Kidney tubule cell (primary cell): ENCODE measurements around the gene DCN.

ENCODE experiments used
- DNase-seq: peaks from one replicate; pipeline ENCODE4 v3.0.0-alpha.2; 2018; ENCODE audit warnings: low spot score

The DCN gene

DNA sequence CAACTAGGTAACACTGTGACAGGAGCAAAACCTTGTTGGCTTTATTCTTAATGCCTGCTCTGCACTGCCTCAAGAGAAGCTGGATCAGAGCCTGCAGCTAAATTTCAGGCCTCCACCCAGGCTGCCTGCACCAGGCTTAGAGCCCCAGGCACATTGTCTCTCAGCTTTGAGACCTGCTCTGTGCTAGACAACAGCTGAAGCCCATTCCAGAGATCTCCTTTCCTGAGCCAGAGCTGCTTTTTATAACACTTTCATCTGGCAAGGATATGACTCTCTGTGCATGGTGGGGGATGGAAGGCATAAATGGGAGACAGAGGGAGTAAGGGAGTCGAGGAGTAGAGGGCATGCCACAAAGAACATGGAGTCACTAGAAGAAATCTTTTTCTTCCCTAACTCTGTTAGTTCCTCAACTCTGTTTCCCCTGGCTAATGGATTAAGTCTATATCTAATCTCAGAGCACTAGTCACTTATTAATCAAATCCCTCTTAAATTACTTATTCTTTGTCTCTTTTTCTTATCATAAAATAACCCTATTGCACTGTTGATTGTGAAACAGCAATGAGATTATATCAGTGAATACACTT lies 44.2 kb downstream of the DCN start:
- no peak for DNase-seq

DNA sequence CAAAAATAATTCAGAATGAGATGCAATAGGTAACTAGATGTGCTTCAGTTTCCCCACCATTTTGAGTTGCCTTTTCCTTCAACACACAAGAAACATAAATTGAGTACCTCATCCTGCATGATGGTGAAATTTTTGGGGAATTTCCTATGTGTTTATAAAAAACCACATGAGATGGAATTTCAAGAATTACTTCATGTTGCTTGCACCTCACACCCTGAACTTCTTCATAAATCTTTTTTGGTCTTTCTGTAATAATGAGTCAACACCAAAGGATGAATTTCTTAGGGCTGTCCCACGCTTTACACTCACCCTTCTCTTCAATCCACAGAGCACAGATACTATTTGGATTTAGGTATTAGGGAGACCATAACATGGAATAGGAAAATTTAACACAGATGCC lies 48.7 kb downstream of the DCN start:
- peak; percentile 3 for DNase-seq

DNA sequence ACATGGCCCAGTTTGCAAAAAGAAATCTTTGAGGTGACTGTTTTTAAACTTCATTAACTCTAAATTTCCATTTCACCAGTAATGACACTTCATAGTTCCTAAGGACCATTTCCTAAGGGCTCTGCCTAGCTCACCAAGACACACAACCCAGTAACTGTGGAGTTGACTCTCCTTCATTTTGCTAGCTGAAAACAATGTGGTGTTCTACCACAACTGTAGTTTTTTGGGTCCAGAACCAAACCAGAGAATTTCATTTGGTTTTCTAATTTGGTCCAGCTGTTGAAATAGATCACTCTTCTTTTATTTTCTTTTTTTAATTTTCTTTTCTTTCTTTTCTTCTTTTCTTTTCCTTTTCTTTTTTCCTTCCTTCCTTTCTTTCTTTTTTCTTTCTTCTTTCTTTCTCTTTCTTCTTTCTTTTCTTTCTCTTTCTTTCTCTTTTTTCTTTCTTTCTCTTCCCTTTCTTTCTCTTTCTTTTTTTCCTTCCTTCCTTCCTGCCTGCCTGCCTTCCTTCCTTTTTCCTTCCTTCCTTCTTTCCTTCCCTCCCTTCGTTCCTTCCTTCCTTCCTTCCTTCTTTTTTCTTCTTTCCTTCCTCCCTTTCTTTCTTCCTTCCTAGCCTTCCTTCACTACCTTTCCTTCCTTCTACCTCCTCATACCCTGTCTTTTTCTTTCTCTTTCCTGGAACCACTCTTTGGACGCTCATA lies 52.8 kb downstream of the DCN start:
- no peak for DNase-seq

DNA sequence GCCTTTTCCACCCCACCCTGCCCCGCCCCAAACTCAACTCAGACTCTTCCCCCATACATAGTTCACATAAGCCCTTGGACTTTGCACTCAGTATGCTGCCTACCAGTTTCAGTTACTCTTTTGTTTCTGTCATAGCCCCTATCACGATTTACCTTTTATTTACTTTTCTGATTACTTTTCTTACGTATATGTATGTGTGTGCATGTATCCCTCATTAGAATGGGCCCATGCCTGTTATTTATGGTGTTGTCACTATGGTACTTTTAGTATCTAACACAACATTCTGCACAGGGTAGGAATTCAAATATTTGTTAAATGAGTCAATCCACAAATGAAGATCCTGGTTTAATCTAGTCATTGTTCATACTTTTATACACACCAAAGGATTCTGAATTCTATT lies 54.9 kb downstream of the DCN start:
- peak; percentile 63 for DNase-seq

DNA sequence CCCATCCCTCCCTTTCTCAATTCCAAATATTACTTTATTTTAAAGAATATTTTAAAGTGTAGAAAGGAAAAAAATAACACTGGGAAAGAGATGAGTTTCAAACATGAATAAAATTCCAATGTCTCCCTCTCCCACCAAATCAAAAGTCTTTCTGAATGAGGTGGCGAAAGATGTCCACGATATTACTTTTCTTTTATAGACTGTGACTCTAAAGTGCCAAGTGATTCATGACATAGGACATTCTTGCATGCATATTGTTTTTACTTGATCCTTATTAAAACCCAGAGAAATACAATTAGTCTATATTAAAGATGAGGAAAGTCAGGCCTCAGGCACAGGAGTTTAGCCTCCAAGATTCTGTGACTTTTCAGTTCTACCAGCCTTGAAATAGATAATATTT lies 55.3 kb downstream of the DCN start:
- peak; percentile 18 for DNase-seq

DNA sequence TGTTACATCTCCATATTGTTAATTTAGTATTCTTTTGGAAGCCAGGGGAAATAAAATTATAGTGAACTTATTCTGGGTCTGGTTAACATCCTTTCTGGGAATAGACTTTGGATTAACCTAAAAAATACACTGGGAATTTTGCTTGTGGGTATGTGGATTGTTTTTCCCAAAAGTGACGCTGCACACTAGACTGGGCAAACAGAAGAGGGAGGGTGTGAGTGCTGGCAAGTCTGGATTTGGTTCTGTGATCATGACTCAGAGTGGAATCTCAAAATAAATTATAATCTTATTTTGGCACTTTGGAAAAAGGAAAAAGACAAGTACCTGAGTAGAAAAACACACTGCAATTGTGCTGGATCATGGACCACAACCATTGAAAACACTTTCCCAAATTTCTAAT lies 56.1 kb downstream of the DCN start:
- no peak for DNase-seq

DNA sequence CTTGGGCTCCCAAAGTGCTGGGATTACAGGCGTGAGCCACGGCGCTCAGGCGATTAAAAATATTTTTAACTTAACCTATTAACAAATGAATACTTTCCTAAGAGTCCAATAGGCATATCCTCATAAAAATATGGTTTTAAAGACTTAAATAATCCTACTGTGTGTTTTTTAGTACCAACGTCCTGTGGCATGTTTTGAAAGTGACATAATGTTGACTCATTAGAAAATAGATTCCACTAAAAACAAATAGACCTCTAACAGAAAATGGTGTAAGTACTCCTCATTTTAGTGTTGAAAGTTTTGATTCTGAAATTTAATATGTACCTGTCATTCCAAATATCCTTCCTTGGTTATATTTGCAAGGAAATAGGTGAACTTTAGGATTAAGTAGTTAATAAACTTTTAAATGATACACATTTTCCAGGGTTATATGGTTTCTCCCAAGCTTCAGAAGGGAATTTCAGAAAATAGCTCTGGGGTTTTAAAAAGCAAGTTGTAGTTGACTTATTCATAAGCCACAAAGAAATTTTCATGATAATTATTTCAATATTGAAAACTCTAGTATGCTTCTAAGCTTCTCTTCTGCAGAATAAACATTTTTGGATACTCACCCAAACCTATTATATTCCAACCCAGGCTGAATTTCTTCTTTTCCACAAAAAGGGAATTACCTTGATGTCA lies 59.2 kb downstream of the DCN start:
- no peak for DNase-seq

DNA sequence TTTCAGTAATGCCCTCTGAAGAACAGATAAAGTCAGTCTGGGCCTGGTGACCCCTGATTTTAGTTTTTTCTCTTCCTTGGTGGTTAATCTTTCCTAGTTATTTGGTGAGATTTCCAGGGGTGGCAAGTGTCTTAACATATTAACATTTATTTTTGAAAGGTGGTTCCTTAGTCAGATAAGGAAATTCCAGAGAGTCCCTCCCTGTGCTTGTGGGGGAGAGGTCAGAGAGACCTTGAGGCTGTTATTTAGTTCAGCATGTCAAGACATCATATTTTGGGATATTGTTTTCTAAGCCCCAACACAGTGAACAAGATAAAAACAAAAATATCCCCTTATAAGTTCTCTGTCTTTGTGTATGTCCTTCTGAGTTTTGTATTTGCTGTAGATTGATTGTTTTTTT lies 61.8 kb downstream of the DCN start:
- no peak for DNase-seq

DNA sequence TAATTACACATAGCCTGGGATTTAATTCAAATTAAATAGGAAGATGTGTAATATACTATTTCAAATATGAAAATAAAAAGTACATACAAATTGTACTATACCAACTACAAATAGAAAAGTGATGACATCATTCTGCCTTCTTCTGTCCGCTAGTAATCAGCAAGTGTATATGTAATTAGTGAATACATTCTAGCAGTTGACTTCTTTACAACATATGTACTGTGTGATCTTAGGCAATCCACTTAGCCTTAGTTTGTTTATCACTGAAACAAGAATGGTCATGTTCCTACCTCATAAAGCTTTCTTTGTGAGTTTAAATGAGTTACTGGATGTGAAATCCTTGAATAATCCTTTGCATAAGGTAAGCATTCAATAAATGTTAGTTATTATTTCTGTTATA lies 63.5 kb downstream of the DCN start:
- no peak for DNase-seq

DNA sequence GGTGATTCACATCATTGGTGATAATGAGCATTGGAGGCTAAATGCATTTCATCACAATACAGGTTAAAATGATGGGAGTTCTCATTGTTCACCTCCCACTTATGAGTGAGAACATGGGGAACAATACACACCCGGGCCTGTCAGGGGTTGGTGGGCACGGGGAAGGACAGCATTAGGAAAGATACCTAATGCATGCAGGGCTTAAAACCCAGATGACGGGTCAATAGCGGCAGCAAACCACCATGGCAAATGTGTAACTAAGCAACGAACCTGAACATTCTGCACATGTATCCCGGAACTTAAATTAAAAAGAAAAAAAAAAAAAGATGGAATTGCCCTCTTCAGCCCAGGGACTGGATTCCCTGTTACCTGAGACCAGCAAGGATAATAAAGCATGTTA lies 69.0 kb downstream of the DCN start:
- peak; percentile 57 for DNase-seq

DNA sequence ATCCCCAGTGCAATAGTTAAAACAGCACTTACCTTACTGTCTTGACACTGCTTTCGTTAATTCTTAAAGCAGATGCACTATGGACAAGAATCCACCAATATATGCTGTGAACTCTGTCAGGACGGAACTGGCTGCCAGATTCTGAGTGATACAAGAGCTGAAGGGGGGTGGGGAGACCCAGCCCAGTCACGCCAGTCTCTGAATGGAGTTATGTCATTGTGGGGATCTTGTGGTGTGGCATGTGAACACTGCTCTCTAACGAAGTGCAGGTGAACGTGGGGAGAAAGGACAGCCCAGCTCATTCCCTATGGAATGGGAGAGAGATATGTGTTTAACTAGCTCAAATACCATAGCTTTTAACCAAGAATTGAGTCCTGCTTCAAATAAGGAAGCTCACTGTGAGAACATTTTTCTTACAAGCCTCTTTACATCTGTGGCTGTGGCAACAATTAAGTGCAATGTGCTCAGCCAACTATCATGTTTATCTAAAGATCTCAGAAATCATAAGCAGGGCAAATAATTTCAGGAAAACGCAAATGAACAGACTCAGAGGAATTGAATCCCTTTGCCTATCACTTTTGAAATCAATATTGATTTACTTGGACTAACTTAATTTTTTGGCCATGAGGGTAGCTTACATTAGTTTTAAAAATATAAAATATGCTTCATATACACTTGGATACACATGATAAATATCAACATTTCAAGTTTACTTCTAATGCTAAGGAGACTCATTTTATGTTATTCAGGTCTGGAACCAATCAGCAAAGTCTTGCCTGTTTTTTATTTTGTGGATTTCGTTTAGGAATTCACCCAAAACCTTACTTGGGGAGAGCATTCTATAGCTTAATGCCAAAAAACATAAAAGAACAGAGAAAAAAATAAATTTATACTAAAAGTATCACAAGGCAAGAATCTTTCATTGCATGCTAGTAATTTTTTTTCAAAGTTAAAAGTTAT lies 71.0 kb downstream of the DCN start, which contains the start of gene LUM:
TSS of gene LUM (minus strand) at position 129 of the 960 bp plus-strand sequence. CDS start 2,515 bp downstream, outside the sequence.
- DNase-seq: peak; percentile 33

DNA sequence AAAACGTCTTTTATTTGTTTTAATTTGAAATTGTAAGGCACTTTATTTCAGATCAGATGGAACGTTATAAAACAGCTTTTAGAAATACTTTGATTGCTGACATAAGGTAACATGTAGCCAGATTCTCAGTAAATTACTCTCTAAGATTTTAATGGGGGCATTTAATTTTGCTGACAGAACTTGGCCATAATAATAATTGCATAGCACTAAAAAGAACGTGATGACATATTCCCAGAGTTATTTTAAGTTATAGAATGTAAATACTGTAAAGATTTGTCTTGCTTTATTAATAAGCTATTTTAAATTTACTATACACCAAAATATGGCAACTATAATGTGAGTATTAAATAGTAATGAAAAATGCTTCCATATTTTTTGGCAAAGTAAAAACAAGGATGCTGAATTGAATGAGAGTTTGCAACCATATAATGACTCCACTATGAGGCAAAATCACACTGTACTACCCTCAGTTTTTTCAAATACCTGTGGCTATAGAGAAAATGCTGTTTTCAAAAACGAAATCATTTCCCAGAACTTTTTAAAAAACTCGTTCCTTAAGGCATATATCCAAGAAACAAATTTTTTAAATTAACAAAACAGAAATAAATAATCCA lies 72.2 kb downstream of the DCN start:
- no peak for DNase-seq

DNA sequence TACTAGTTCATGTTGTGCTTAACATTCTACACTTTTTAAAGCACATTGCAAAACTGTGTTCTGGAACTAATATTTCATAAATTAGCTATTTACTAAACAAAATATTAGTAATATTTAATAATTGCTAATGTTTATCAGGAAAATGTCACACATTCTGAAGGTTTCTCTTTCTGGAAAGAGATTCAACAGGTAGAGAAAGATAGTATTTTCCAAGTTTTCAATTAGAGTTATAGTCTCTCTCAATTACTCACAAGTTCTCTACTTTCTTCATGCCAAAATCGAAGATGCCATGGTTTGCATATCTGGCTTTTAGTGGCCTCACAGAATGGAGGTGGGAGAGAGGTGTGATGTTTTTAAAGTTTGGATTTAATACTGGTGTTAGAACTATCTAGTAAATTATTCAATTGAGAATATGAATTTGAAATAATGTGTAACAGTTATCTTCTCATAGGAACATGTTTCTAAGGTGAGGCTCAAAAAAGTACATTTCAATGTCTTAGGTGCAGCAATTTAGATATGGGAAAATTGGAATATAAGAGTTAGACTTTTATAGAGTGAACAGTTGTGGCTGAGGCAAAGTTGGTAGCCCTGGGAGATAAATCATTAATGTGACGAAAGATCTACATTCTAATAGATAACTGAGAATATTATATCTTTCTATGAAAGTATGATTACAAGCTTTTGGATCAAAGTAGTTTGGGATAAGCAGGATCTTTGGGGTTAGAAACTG lies 72.9 kb downstream of the DCN start:
- no peak for DNase-seq

DNA sequence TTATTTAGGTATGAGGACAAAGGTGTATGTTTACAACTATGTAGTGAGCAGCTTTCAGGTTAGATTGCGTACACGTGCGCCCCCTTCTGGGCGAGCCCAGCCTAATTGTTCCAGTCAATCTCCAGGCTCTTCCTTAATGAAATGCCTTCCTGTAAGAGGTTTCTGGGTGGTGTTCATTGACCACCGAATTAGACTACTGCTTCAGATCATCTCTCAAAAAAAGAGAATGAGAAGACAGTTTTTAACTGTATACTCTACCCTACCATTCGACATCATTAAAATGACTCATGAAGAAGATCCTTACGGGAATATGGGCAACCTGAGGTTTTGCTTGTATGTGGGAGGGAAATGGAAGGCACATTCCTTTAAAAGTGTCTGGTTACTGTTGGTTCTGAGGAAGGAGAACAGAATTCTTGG lies 73.5 kb downstream of the DCN start:
- peak; percentile 61 for DNase-seq

DNA sequence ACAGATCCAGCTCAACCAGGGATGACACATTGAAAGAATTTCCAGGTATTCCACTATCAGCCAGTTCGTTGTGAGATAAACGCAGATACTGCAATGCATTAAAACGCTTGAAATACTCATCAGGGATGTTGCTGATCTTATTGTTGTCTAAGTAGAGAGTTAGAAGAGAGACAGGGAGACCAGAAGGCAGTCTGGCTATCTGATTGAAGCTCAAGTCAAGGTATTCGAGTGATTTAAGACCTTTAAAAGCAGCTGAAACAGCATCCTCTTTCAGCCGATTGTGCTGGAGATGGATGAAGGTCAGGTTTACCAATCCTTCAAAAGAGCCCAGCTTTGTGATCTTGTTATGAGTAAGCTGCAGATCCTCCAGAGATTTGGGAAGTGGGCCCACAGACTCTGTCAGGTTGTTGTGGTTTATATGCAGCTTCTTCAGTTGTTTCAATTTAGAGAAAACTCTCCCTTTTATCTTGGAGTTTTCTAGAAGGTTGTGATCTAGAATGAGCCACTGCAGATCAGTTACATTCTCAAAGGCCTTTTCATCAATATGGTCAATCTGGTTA lies 74.3 kb downstream of the DCN start:
- no peak for DNase-seq

DNA sequence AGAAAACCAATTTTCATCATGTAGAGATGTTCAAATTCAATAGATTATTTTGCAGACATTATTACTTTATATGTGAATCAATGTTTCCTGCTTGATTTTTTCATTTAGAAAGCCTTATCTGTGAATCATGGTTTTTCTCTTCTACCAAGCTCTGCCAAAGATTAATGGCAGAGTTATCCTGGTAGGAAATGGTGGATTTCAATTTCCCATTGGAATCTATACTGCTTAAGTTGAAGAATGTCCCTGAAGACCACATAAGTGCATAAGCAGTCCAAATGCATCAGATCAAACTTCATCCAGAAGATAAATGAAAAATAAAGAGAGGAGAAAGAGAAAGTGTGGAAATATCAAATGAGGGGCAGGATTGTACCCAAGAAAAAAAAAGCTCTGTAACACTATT lies 76.3 kb downstream of the DCN start:
- DNase-seq: no peak

DNA sequence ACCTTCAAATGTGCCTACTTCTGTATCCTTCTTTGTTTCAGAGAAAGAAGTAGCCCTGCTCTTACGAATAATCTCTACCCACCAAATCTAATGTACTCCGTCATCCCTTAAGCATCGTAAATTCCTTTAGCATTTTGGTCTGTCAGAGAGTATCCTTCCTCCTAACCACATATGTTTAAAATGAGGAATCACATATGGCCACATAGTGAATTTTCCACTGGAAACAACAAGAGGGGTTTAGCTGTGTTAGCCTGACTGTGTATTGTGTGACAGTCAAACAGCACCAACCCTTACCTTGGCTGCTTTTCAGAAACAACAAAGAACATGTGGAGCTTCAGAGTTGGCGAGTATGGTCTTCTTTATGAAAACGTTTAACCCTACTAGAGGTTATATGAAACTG lies 76.8 kb downstream of the DCN start:
- DNase-seq: no peak

DNA sequence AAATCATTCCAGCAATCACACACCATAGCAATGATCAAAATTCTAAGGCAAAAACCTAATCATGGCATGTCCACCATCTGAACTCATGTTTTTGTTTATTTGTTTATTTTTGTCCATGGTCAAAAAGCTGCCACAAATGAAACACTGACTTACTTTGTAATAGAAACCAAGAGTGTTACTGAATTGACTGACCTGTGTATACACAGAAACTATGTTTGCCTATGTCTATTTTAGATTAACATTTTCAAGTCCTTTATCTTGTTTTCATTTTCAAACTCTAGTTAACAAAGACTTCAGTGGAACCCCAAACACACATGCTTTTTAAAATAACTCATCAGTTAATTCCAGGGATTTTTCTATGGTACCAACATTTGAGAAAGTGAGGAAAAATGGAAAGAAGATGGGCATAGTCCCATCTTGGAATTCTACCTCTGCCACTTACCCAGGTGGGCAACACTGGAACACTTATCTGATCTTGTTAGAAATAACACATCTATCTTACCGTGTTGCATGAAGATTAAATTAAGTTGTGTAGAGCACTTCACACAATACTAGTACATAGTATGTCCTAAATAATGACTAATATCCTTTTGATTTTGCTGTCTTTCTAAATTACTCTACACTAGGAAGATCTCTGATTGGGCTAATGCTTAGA lies 77.7 kb downstream of the DCN start:
- DNase-seq: no peak

DNA sequence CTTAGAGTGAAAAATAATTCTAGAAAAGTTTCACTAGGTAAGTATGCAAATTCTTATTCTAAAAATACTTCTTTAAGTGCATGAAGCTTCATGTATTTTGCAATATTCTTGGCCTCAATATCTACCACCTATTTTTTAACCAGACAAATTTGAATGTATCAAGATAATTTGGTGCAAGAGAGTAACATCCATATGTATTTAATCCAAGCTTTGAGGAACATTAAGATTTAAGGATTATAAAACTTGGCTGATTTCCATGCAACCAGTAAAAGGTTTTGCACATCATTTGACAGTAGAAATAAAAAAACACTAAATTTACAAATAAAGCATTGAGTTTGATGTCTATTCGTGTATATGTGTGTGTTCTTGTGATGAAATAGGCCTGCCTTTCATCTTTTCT lies 79.0 kb downstream of the DCN start:
- DNase-seq: no peak

DNA sequence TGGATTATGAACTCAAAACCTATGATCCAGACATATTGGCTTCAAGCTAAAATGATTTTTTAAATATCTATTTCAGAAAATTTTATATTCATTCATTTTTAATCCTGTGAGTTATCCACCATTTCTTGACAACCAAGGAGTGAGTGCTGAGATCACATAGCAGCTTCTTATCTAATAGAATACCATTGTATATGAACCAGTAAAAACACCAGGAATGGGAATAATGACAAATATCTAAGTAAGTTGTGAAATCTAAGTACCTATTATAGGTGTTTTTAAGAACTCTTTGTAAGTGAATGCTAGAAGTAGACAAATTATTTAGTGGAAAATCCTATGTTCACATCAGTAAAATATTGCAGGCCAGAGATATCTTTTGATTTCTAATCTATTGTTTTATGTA lies 79.5 kb downstream of the DCN start:
- no peak for DNase-seq
